ENCODE data around the gene ZNF878.
A peak's percentile ranks its signal among the peaks of the same experiment; 100 is the strongest.

ZNF878 gene

DNA sequence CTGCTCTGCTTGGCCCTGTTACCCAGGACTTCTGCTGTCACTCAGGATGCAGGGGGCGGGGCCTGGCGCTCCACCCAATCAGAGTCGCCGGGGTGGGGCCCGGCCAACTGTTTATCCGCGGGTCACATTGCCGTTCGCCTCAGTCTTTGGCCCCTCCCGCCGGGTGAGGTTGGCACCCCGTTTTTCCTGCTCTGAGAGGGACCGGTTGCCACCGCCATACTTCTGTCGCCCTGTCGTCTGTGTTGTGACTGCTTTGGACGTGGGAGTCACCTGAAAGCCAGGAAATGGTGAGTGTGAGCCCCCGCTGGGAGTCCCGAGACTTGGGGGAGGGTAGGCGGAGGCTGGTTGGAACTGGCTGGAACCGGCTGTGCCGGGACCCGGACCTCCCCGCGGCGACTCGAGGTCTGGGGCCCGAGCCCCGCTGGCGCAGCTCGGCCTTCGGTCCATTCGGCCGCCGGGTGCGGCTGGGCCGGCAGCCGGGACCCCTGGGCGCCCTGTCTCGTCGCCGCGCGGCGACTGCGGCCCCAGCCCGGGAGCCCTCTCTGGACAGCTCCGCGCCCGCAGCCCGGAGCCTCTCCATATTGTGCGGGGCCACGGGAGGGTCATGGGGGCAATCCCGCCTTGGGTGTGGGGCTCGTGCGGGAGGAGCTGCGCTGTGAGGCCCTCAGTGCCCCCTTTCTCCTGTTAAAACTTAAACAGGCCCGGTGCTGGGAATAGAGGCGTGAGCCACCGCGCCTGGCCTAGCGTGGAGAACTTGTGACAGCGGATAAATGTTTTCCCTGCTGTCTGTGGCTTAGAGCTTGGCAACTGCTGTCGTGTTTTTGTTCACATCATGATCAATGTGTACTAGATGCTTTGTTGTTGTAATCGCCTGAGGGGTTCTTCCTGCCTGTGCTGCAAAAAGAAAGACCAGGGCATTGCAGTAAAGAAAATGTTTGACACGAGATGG, 12.1 kb upstream of the ZNF878 start, which contains the start of gene ZNF844:
ZNF844 (plus strand) TSS at position 142 of the 949 bp plus-strand sequence; CDS start at position 285, 143 bp downstream.
- no peak for TF ChIP-seq JUND (IDR thresholded peaks at IDR 0.05; ENCODE audit: low read depth)
- in situ Hi-C loops (cut with HindIII; ENCODE audit: low pct_unique_long_range_greater_than_20kb, low sequenced_read_pairs): no loop called here
- DNase-seq (ENCODE audit: low read depth in 1 of 2, low spot score in 1 of 2): peak; percentile 93 to 97

DNA sequence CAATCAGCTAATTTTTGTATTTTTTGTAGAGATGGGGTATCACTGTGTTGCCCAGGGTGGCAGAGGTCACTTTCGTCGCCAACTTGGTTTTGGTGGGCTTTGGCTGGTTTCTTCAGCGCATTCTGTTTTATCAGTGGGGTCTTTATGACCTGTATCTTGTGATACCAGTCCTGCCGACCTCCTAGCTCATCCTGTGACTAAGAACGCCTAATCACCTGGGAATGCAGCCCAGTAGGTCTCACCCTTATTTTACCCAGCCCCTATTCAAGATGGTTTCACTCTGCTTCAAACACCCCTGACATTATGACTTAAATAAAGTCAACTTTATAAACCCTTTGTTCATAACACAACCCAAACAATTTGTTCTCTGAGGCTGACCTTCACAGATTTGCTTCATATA, 3.0 kb upstream of the ZNF878 start:
- TF ChIP-seq JUND (IDR thresholded peaks at IDR 0.05; ENCODE audit: low read depth): no peak
- DNase-seq (ENCODE audit: low read depth in 1 of 2, low spot score in 1 of 2): no peak
- in situ Hi-C loops (cut with HindIII; ENCODE audit: low pct_unique_long_range_greater_than_20kb, low sequenced_read_pairs): no loop called here

DNA sequence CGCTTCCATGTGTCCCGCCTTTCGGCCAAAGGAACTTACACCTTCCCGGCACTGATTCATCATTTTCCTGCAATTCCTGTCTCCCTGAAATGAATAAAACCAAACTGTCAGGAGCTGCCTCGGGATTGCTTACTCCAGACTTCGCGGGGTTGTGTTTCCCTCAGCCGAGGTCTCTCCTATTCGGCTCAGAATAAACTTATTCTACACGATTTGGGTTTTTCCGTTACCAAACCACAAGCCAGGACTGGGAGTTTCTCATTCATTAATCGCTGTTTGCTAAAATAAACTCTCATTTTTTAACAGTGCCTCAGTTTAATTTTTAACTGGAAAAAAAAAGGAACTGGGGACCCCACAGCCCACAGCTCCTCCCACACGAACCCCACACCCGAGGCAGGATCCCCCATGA, 667 bp downstream of the ZNF878 start:
- peak in 1 of 2 experiments; percentile 37 for DNase-seq (ENCODE audit: low read depth in 1 of 2, low spot score in 1 of 2)
- TF ChIP-seq JUND (IDR thresholded peaks at IDR 0.05; ENCODE audit: low read depth): no peak
- in situ Hi-C loops (cut with HindIII; ENCODE audit: low pct_unique_long_range_greater_than_20kb, low sequenced_read_pairs): no loop called here

DNA sequence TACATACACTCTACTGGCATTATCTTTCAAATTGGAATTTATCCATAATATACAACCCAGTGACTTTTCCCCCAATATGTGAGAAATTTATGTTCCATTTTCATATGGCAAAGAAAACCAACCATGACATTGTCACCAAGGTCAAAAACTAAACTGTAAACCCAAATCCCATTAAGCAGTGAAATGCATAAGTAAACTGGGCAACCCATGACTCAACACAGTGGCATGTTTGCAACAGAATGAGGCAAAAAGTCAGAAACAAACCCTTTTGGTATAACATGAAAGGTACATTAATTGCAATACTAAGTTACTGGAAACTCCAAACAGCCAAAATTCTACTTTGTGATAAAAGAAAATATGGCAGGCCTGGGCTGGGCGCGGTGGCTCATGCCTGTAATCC, 4.9 kb downstream of the ZNF878 start:
- no peak for TF ChIP-seq JUND (IDR thresholded peaks at IDR 0.05; ENCODE audit: low read depth)
- in situ Hi-C loops (cut with HindIII; ENCODE audit: low pct_unique_long_range_greater_than_20kb, low sequenced_read_pairs): no loop called here

DNA sequence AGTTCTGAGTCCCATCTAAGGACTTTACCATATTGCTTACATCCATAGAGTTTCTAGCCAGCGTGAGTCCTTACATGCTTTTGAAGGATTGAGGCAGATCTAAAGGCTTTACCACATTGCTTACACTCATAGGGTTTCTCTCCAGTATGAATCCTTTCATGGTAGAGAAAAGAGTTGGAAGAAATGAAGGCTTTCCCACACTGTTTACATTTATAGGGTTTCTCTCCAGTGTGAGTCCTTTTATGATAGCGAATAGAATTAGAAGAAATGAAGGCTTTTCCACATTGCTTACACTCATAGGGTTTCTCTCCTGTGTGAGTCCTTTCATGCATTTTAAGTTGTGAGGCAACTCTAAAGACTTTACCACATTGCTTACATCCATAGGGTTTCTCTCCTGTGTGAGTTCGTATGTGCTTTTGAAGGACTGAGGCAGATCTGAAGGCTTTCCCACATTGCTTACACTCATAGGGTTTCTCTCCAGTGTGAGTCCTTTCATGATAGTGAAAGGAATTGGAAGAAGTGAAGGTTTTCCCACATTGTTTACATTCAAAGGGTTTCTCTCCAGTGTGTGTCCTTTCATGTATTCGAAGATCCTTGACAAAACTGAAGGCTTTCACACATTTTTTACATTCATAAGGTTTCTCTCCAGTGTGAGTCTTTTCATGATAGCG, 8.9 kb downstream of the ZNF878 start:
- no peak for DNase-seq (ENCODE audit: low read depth in 1 of 2, low spot score in 1 of 2)
- no peak for TF ChIP-seq JUND (IDR thresholded peaks at IDR 0.05; ENCODE audit: low read depth)
- in situ Hi-C loops (cut with HindIII; ENCODE audit: low pct_unique_long_range_greater_than_20kb, low sequenced_read_pairs): no loop called here

More for the DNA sequence above, 4.9 kb downstream of the ZNF878 start:
- DNase-seq (ENCODE audit: low read depth in 1 of 2, low spot score in 1 of 2): no peak

DNA sequence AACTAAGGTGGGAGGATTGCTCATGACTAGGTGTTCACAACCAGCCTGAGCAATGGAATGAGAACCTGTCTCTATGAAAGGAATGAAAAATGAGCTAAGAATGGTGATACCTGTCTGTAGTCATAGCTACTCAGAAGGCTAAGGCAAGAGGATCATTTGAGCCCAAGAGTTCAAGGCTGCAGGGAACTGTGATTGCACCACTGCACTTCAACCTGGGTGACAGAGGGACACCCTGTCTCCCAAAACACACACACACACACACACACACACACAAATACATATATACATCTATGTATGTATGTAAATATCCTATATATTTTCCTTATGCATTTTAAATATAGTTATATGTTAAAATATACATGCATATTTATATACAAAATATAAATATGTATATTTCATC, 9.9 kb downstream of the ZNF878 start:
- in situ Hi-C loops (cut with HindIII; ENCODE audit: low pct_unique_long_range_greater_than_20kb, low sequenced_read_pairs): no loop called here
- TF ChIP-seq JUND (IDR thresholded peaks at IDR 0.05; ENCODE audit: low read depth): no peak
- DNase-seq (ENCODE audit: low read depth in 1 of 2, low spot score in 1 of 2): no peak

DNA sequence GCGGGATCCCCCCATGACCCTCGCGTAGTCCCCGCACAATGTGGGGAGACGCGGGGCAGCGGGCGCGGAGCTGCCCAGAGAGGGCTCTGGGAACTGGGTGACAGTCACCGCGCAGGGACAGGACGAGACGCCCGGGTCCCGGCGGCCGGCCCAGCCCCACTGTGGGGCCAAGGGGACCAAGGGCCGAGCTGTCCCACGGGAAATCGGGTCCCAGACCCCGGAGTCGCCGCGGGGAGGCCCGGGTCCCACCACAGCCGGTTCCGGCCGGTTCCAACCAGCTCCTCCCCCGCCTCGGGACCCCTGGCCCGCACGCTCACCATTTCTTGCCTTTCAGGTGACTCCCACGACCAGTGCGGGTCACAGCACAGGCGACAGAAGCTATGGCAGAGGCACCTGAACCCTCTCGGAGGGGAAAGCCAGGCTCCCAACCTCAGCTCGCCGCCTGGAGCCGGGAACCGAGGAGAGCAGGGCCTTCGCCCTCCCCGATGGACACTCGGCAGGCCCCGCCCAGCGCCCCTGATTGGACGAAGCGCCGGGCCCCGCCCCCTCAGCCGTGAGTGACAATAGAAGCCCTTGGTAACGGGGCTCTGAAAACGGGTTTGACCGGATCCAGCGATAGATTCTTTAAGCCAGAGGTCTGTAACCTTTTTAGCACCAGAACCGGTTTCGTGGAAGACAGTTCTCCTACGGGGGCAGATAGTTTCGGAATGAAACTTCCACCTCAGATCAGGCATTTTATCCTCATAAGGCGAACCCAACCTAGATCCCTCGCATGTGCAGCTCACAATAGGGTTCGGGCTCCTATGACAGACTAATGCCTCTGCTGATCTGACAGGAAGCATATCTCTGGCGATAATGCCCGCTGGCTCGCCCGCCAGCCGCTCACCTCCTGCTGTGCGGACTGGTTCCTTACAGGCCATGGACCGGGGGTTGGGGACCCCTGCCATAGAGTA, 17.3 kb downstream of the ZNF878 start, which contains the start of gene ZNF433:
ZNF433 (minus strand) TSS at position 460 of the 953 bp plus-strand sequence; CDS start at position 320, 140 bp downstream.
- peak; percentile 92 to 97 for DNase-seq (ENCODE audit: low read depth in 1 of 2, low spot score in 1 of 2)
- in situ Hi-C loops (cut with HindIII; ENCODE audit: low pct_unique_long_range_greater_than_20kb, low sequenced_read_pairs): no loop called here
- no peak for TF ChIP-seq JUND (IDR thresholded peaks at IDR 0.05; ENCODE audit: low read depth)

DNA sequence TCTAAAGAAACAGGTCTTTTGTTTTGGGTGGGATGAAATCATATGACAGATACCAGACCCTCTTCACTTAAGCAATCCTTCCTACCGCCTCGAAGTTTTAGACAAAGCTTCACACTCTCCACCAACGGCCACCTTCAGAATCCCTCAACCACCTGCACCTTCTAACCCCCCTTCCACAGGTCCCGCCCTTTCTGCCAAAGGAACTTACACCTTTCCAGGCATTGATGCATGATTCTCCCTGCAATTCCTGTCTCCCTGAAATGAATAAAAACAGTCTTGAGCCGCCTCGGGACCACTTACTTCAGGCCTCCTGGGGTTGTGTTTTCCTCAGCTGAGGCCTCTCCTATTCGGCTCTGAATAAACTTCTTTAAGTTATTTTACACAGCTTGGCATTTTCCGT, 18.1 kb downstream of the ZNF878 start:
- in situ Hi-C loops (cut with HindIII; ENCODE audit: low pct_unique_long_range_greater_than_20kb, low sequenced_read_pairs): no loop called here
- no peak for DNase-seq (ENCODE audit: low read depth in 1 of 2, low spot score in 1 of 2)
- no peak for TF ChIP-seq JUND (IDR thresholded peaks at IDR 0.05; ENCODE audit: low read depth)

DNA sequence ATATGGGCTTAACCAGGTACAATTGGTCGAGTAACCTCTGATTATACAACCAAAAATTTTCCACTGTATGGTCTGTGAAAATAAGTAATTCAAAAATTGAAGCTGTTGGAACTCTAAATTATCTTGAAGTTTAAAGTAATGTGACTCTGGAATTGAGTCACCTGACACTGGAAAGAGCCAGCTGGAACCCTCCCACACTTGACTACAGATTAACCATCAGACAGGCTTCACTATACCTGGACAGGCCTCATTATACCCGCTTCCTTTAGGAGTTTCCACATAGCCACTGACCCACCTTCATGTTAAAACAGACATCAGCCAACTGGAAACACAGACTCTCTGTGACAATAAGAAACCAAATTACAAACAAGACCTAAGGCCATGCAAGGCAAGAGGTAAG, 18.6 kb downstream of the ZNF878 start:
- in situ Hi-C loops (cut with HindIII; ENCODE audit: low pct_unique_long_range_greater_than_20kb, low sequenced_read_pairs): no loop called here
- peak in 1 of 2 experiments; percentile 18 for DNase-seq (ENCODE audit: low read depth in 1 of 2, low spot score in 1 of 2)
- no peak for TF ChIP-seq JUND (IDR thresholded peaks at IDR 0.05; ENCODE audit: low read depth)

DNA sequence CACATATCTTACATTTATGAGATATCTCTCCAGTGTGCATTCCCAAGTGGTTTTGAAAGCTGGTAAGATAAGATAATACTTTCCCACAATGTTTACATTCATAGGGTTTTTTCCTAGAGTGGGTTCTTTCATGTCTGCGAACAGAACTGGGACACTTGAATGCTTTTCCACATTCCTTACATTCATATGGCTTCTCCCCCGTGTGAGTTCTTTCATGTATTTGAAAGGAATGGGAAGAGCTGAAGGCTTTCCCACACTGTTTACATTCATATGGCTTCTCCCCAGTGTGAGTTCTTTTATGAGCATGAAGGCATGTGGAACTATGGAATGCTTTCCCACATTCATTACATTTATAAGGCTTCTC, 37.0 kb downstream of the ZNF878 start:
- no peak for TF ChIP-seq JUND (IDR thresholded peaks at IDR 0.05; ENCODE audit: low read depth)
- in situ Hi-C loops (cut with HindIII; ENCODE audit: low pct_unique_long_range_greater_than_20kb, low sequenced_read_pairs): no loop called here
- no peak for DNase-seq (ENCODE audit: low read depth in 1 of 2, low spot score in 1 of 2)

DNA sequence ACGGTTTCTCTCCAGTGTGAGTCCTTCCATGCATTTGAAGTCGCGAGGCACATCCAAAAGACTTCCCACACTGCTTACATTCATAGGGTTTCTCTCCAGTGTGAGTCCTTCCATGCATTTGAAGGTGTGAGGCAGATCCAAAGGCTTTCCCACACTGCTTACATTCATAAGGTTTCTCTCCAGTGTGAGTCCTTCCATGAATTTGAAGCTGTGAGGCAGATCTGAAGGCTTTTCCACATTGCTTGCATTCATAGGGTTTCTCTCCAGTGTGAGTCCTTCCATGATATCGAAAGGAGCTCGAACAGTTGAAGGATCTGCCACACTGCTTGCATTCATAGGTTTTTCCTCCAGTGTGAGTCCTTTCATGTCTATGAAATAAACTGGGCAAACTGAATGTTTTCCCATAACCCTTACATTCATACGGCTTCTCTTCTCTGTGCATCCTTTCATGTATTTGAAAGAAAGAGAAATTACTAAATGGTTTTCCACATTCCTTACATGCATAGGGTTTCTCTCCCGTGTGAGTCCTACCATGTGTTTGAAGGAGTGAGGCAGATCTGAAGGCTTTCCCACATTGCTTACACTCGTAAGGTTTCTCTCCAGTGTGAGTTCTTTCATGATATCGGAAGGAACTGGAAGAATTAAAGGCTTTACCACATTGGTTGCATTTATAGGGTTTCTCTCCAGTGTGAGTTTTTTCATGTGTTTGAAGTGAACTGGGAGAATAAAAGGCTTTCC, 37.6 kb downstream of the ZNF878 start:
- in situ Hi-C loops (cut with HindIII; ENCODE audit: low pct_unique_long_range_greater_than_20kb, low sequenced_read_pairs): no loop called here
- DNase-seq (ENCODE audit: low read depth in 1 of 2, low spot score in 1 of 2): no peak
- no peak for TF ChIP-seq JUND (IDR thresholded peaks at IDR 0.05; ENCODE audit: low read depth)

Measured in T47D (cell line).